HG02970 (cell line): ENCODE measurements around the gene GLP1R.

Source experiments
- ATAC-seq: cut with Tn5 transposase; IDR thresholded peaks from one replicate; pipeline ENCODE4 v1.9.1; 2021; ENCODE audit warnings: mild to moderate bottlenecking, moderate library complexity, moderate number of reproducible peaks; ENCODE audit not compliant: unreplicated experiment, low FRiP score

GLP1R gene

GRCh38 chr6:39083231-39083634 lies 34.7 kb downstream of the GLP1R start:
- no peak for ATAC-seq

- ATAC-seq: no peak
These were observed 35.9 kb downstream of the GLP1R start for GRCh38 chr6:39084506-39084905.

GRCh38 chr6:39085129-39085797 lies 36.7 kb downstream of the GLP1R start:
- ATAC-seq: no peak

- ATAC-seq: no peak
These were observed 37.7 kb downstream of the GLP1R start for GRCh38 chr6:39086294-39086693.

- ATAC-seq: no peak
These were observed 38.1 kb downstream of the GLP1R start for GRCh38 chr6:39086711-39087110.

GRCh38 chr6:39087197-39087596 lies 38.6 kb downstream of the GLP1R start:
- no peak for ATAC-seq

GRCh38 chr6:39088331-39088730 lies 39.8 kb downstream of the GLP1R start:
- no peak for ATAC-seq

GRCh38 chr6:39090036-39090435 lies 41.5 kb downstream of the GLP1R start:
- no peak for ATAC-seq

- ATAC-seq: no peak
These were observed 42.6 kb downstream of the GLP1R start for GRCh38 chr6:39091220-39091619.

- no peak for ATAC-seq
These were observed 43.5 kb downstream of the GLP1R start for GRCh38 chr6:39092124-39092523.

- no peak for ATAC-seq
These were observed 44.6 kb downstream of the GLP1R start for GRCh38 chr6:39093149-39093708.

- no peak for ATAC-seq
These were observed 47.0 kb downstream of the GLP1R start for GRCh38 chr6:39095578-39095977.

- ATAC-seq: no peak
These were observed 51.8 kb downstream of the GLP1R start for GRCh38 chr6:39100358-39100757.

- no peak for ATAC-seq
These were observed 53.7 kb downstream of the GLP1R start for GRCh38 chr6:39102071-39102820.

GRCh38 chr6:39102821-39103136 lies 54.2 kb downstream of the GLP1R start:
- no peak for ATAC-seq

GRCh38 chr6:39104528-39104927 lies 55.9 kb downstream of the GLP1R start:
- ATAC-seq: no peak

GRCh38 chr6:39107034-39107433 lies 58.5 kb downstream of the GLP1R start:
- no peak for ATAC-seq

- ATAC-seq: no peak
These were observed 59.1 kb downstream of the GLP1R start for GRCh38 chr6:39107641-39108040.

- no peak for ATAC-seq
These were observed 59.7 kb downstream of the GLP1R start for GRCh38 chr6:39108041-39108839.

- ATAC-seq: no peak
These were observed 62.7 kb downstream of the GLP1R start for GRCh38 chr6:39111280-39111679.

GRCh38 chr6:39113788-39114187 lies 65.2 kb downstream of the GLP1R start:
- no peak for ATAC-seq
